ENCODE data around the gene DMD.

DMD gene

GRCh38 chrX:32591589-32591988 is 619.8 kb downstream of the DMD start:
- no peaks in the 10 kb centered on the region for H3K4me1 ChIP-seq (ENCODE audit: low read length)
- no peak overlapping the region for H3K4me3 ChIP-seq (ENCODE audit: low read length)
- TF ChIP-seq CTCF (IDR thresholded peaks at IDR 0.05; ENCODE audit: low read depth, low read length) (no peak), EZH2phosphoT487 (IDR thresholded peaks at IDR 0.05; ENCODE audit: low read depth) (no peak)
- no peak overlapping the region for H2AFZ ChIP-seq (ENCODE audit: low read depth, low read length)
- H3K27ac ChIP-seq (ENCODE audit: low read length) = no peak overlapping the region
- H3K36me3 ChIP-seq (replicated peaks; ENCODE audit: low read depth, low read length) = no peaks in the 10 kb centered on the region
- peaks cover 3% of the 10 kb centered on the region; the same call in 1 of the 2 replicates for H3K9me3 ChIP-seq (ENCODE audit: insufficient read depth, low read length)
- H3K9ac ChIP-seq (ENCODE audit: low read length) = no peak overlapping the region
- H3K27me3 ChIP-seq (ENCODE audit: low read depth, low read length) = no peaks in the 10 kb centered on the region
- no peak overlapping the region for H3K4me2 ChIP-seq (ENCODE audit: low read length)
- no peaks in the 10 kb centered on the region for H3K79me2 ChIP-seq (ENCODE audit: low read length)
- no peaks in the 10 kb centered on the region for H4K20me1 ChIP-seq (ENCODE audit: insufficient read depth, low read length)

- no peaks in the 10 kb centered on the region for H3K27me3 ChIP-seq (ENCODE audit: low read depth, low read length)
Observed at GRCh38 chrX:32582729-32583128, 628.6 kb downstream of the DMD start.

GRCh38 chrX:32576885-32577284 is 634.5 kb downstream of the DMD start:
- Histone ChIP-seq H3K4me1 (ENCODE audit: low read length) (no peaks in the 10 kb centered on the region), H3K36me3 (replicated peaks; ENCODE audit: low read depth, low read length) (no peaks in the 10 kb centered on the region), H3K79me2 (ENCODE audit: low read length) (no peaks in the 10 kb centered on the region), H3K4me2 (ENCODE audit: low read length) (no peak overlapping the region), H3K27ac (ENCODE audit: low read length) (no peak overlapping the region), H3K9ac (ENCODE audit: low read length) (no peak overlapping the region), H2AFZ (ENCODE audit: low read depth, low read length) (no peak overlapping the region), H3K4me3 (ENCODE audit: low read length) (no peak overlapping the region), H3K9me3 (ENCODE audit: insufficient read depth, low read length) (no peaks in the 10 kb centered on the region), H4K20me1 (ENCODE audit: insufficient read depth, low read length) (no peaks in the 10 kb centered on the region), H3K27me3 (ENCODE audit: low read depth, low read length) (no peaks in the 10 kb centered on the region)
- TF ChIP-seq CTCF (IDR thresholded peaks at IDR 0.05; ENCODE audit: low read depth, low read length) = no peak
- TF ChIP-seq EZH2phosphoT487 (IDR thresholded peaks at IDR 0.05; ENCODE audit: low read depth) = no peak

More at GRCh38 chrX:32582729-32583128, 628.6 kb downstream of the DMD start:
- Histone ChIP-seq H3K9me3 (ENCODE audit: insufficient read depth, low read length) (no peaks in the 10 kb centered on the region), H3K9ac (ENCODE audit: low read length) (no peak overlapping the region), H4K20me1 (ENCODE audit: insufficient read depth, low read length) (no peaks in the 10 kb centered on the region), H3K27ac (ENCODE audit: low read length) (no peak overlapping the region), H3K4me3 (ENCODE audit: low read length) (no peak overlapping the region), H3K79me2 (ENCODE audit: low read length) (no peaks in the 10 kb centered on the region), H3K36me3 (replicated peaks; ENCODE audit: low read depth, low read length) (no peaks in the 10 kb centered on the region), H3K4me1 (ENCODE audit: low read length) (no peaks in the 10 kb centered on the region), H3K4me2 (ENCODE audit: low read length) (no peak overlapping the region), H2AFZ (ENCODE audit: low read depth, low read length) (no peak overlapping the region)
- TF ChIP-seq EZH2phosphoT487 (IDR thresholded peaks at IDR 0.05; ENCODE audit: low read depth) = no peak
- TF ChIP-seq CTCF (IDR thresholded peaks at IDR 0.05; ENCODE audit: low read depth, low read length) = no peak

GRCh38 chrX:32572644-32573043 is 638.7 kb downstream of the DMD start:
- H2AFZ ChIP-seq (ENCODE audit: low read depth, low read length) = no peak overlapping the region
- no peak overlapping the region for H3K4me3 ChIP-seq (ENCODE audit: low read length)
- H4K20me1 ChIP-seq (ENCODE audit: insufficient read depth, low read length) = no peaks in the 10 kb centered on the region
- H3K9me3 ChIP-seq (ENCODE audit: insufficient read depth, low read length) = no peaks in the 10 kb centered on the region
- no peak overlapping the region for H3K4me2 ChIP-seq (ENCODE audit: low read length)
- H3K4me1 ChIP-seq (ENCODE audit: low read length) = no peaks in the 10 kb centered on the region
- no peaks in the 10 kb centered on the region for H3K79me2 ChIP-seq (ENCODE audit: low read length)
- H3K36me3 ChIP-seq (replicated peaks; ENCODE audit: low read depth, low read length) = no peaks in the 10 kb centered on the region
- H3K27ac ChIP-seq (ENCODE audit: low read length) = no peak overlapping the region
- no peaks in the 10 kb centered on the region for H3K27me3 ChIP-seq (ENCODE audit: low read depth, low read length)
- H3K9ac ChIP-seq (ENCODE audit: low read length) = no peak overlapping the region
- TF ChIP-seq CTCF (IDR thresholded peaks at IDR 0.05; ENCODE audit: low read depth, low read length) = no peak
- no peak for TF ChIP-seq EZH2phosphoT487 (IDR thresholded peaks at IDR 0.05; ENCODE audit: low read depth)

Measured in OCI-LY3 (cell line).